HepG2 (cell line): ENCODE results near the gene PM20D1. TPM values are rescaled to one million over a fixed set of nuclear protein-coding genes. Genes with fewer than 3 reads are reported as not detected.

Experiments
- ATAC-seq: fragments of 200-7000 bp; cut with Tn5 transposase; 3 replicates; pipeline ENCODE4 v1.9.1; 2020; ENCODE audit warnings: mild to moderate bottlenecking, moderate library complexity
- BruUV-seq: library from RNA; stranded (reverse); fragments of 400-500 nt; replicated peaks from 2 replicates; lab custom pipeline; 2021; lab: Mats Ljungman, UMichigan
- CTCF ChIA-PET: fragments of 300-600 bp; formaldehyde crosslinking; extraction: SDS; loops from one replicate; lab custom pipeline; 2021; ENCODE audit warnings: low total read pairs, inconsistent platforms, low intra/inter-chr PET ratio; lab: Yijun Ruan, JAX
- POLR2A ChIA-PET: fragments of 350-600 bp; sonication (Branson Sonifier 250); formaldehyde crosslinking; loops from one replicate; lab custom pipeline; 2020; ENCODE audit warnings: antibody characterized with exemption, inconsistent platforms; lab: Yijun Ruan, JAX
- DNase-seq: peaks from one replicate; pipeline ENCODE4 v3.0.0-alpha.2; 2015; ENCODE audit warnings: low spot score
- FAIRE-seq: peaks from 3 replicates; lab custom pipeline; 2011; peaks lifted over from hg19 to GRCh38; lab: Jason Lieb, UNC
- H2AFZ ChIP-seq: one replicate; pipeline ENCODE4 v1.6.1; 2011; ENCODE audit warnings: low read length, inconsistent platforms
- H3K27ac ChIP-seq: fragments of 300-600 bp; 3 replicates; pipeline ENCODE4 v1.8.0; 2011; ENCODE audit warnings: mixed run types, mild to moderate bottlenecking, mixed read lengths, low read length, inconsistent platforms; ENCODE audit not compliant: insufficient read depth; ENCODE audit errors: extremely low read length
- H3K27me3 ChIP-seq, 2 experiments: fragments of 200-600 bp in 1 of 2; 2 replicates in 1 of 2; 3 replicates in 1 of 2; pipeline versions ENCODE4 v1.6.0 to v1.8.0; 2011; ENCODE audit warnings: low read length in 2 of 2, mild to moderate bottlenecking in 2 of 2, moderate library complexity in 2 of 2, inconsistent platforms in 1 of 2; ENCODE audit not compliant: insufficient read depth in 2 of 2, control insufficient read depth in 1 of 2
- H3K36me3 ChIP-seq, 2 experiments: fragments of 200-600 bp in 1 of 2; replicated peaks in 1 of 2; 2 replicates in 1 of 2; 3 replicates in 1 of 2; pipeline versions ENCODE4 v1.5.1 to v1.8.0; 2011; ENCODE audit warnings: low read length in 2 of 2, inconsistent platforms in 1 of 2; ENCODE audit not compliant: insufficient read depth in 2 of 2, control insufficient read depth in 1 of 2
- H3K4me1 ChIP-seq: 2 replicates; pipeline ENCODE4 v1.5.1; 2012; ENCODE audit warnings: low read length, inconsistent platforms; ENCODE audit not compliant: insufficient read depth
- H3K4me2 ChIP-seq: 2 replicates; pipeline ENCODE4 v1.6.0; 2011; ENCODE audit warnings: low read depth, low read length, inconsistent platforms
- H3K4me3 ChIP-seq, 3 experiments: fragments of 200-600 bp in 1 of 3; sonication (generic), shearing (Covaris generic) in 1 of 3; replicated peaks in 1 of 3; 2 replicates each; pipeline ENCODE4 v1.5.1; 2011 to 2016; ENCODE audit warnings: low read length in 3 of 3, inconsistent platforms in 2 of 3, low read depth in 2 of 3, mild to moderate bottlenecking in 2 of 3, control low read depth in 1 of 3, mixed read lengths in 1 of 3; ENCODE audit not compliant: insufficient read depth in 1 of 3
- H3K79me2 ChIP-seq: one replicate; pipeline ENCODE4 v1.6.1; 2011; ENCODE audit warnings: low read length, inconsistent platforms; ENCODE audit not compliant: insufficient read depth
- H3K9ac ChIP-seq: 2 replicates; pipeline ENCODE4 v1.6.0; 2011; ENCODE audit warnings: mild to moderate bottlenecking, low read depth, low read length, inconsistent platforms; ENCODE audit not compliant: insufficient read depth
- H3K9me3 ChIP-seq: 2 replicates; pipeline ENCODE4 v1.5.1; 2012; ENCODE audit warnings: mild to moderate bottlenecking, low read length
- H4K20me1 ChIP-seq: 2 replicates; pipeline ENCODE4 v1.6.0; 2011; ENCODE audit warnings: inconsistent platforms, mild to moderate bottlenecking, low read length, moderate library complexity; ENCODE audit not compliant: insufficient read depth
- ARID2 ChIP-seq: sonication (generic); formaldehyde crosslinking; IDR thresholded peaks from 2 replicates; pipeline ENCODE4 v1.8.1; 2022; ENCODE audit warnings: mild to moderate bottlenecking, missing genetic modification reagents, borderline replicate concordance
- HINFP ChIP-seq: sonication (generic); formaldehyde crosslinking; IDR thresholded peaks from 2 replicates; pipeline ENCODE4 v1.4.0; 2020; ENCODE audit warnings: low read depth, mild to moderate bottlenecking, missing genetic modification reagents
- ISX ChIP-seq: sonication (generic); formaldehyde crosslinking; conservative IDR thresholded peaks from 2 replicates; pipeline ENCODE4 v1.5.0; 2020; ENCODE audit warnings: missing genetic modification reagents
- KLF6 ChIP-seq: IDR thresholded peaks from 2 replicates; pipeline ENCODE4 v1.8.0; 2016; ENCODE audit warnings: missing biosample characterization, missing genetic modification reagents
- NCOA2 ChIP-seq: sonication (generic); formaldehyde crosslinking; IDR thresholded peaks from 2 replicates; pipeline ENCODE4 v1.8.0; 2022; ENCODE audit warnings: inconsistent platforms
- NRL ChIP-seq: sonication (generic); formaldehyde crosslinking; IDR thresholded peaks from 2 replicates; pipeline ENCODE4 v1.5.0; 2020; ENCODE audit warnings: missing genetic modification reagents, mild to moderate bottlenecking, moderate library complexity, borderline replicate concordance
- REL ChIP-seq: sonication (generic); formaldehyde crosslinking; conservative IDR thresholded peaks from 2 replicates; pipeline ENCODE4 v1.8.0; 2022; ENCODE audit warnings: mild to moderate bottlenecking, missing genetic modification reagents, moderate library complexity
- RELA ChIP-seq: sonication (generic); formaldehyde crosslinking; IDR thresholded peaks from 2 replicates; pipeline ENCODE4 v1.4.0; 2020; ENCODE audit warnings: missing genetic modification reagents
- RORA ChIP-seq: sonication (generic); formaldehyde crosslinking; IDR thresholded peaks from 2 replicates; pipeline ENCODE4 v1.5.0; 2020; ENCODE audit warnings: mild to moderate bottlenecking, missing genetic modification reagents, moderate library complexity
- SNAPC2 ChIP-seq: sonication (generic); formaldehyde crosslinking; IDR thresholded peaks from 2 replicates; pipeline ENCODE4 v1.8.1; 2022; ENCODE audit warnings: mild to moderate bottlenecking, missing genetic modification reagents
- TBX3 ChIP-seq: fragments of 450-650 bp; IDR thresholded peaks from 2 replicates; pipeline ENCODE4 v1.6.1; 2017; ENCODE audit warnings: antibody characterized with exemption, mild to moderate bottlenecking, inconsistent platforms, borderline replicate concordance
- ZNF230 ChIP-seq: sonication (generic); formaldehyde crosslinking; IDR thresholded peaks from 2 replicates; pipeline ENCODE4 v1.4.0; 2020; ENCODE audit warnings: mild to moderate bottlenecking, missing genetic modification reagents
- ZNF451 ChIP-seq: sonication (generic); formaldehyde crosslinking; IDR thresholded peaks from 2 replicates; pipeline ENCODE4 v1.5.0; 2020; ENCODE audit warnings: mild to moderate bottlenecking, missing genetic modification reagents
- ZNF460 ChIP-seq: sonication (generic); formaldehyde crosslinking; IDR thresholded peaks from 2 replicates; pipeline ENCODE4 v1.5.1; 2020; ENCODE audit warnings: missing genetic modification reagents, mild to moderate bottlenecking, borderline replicate concordance
- ZNF615 ChIP-seq: sonication (generic); formaldehyde crosslinking; IDR thresholded peaks from 2 replicates; pipeline ENCODE4 v1.5.0; 2020; ENCODE audit warnings: mild to moderate bottlenecking, missing genetic modification reagents, borderline replicate concordance
- ZNF619 ChIP-seq: sonication (generic); formaldehyde crosslinking; IDR thresholded peaks from 2 replicates; pipeline ENCODE4 v1.4.0; 2020; ENCODE audit warnings: mild to moderate bottlenecking, missing genetic modification reagents
- ZNF740 ChIP-seq: sonication (generic); formaldehyde crosslinking; IDR thresholded peaks from 2 replicates; pipeline ENCODE4 v1.4.0; 2020; ENCODE audit warnings: missing genetic modification reagents
- WGBS: methylation state at CpG from one replicate; pipeline ENCODE4 v1.1.6; 2017; ENCODE audit warnings: low lambda C conversion rate; 5-methylcytosine and 5-hydroxymethylcytosine counted together
- in situ Hi-C: cut with HindIII; loops from 2 replicates; pipeline ENCODE4 v1.10.0; 2017; ENCODE audit warnings: low pct_unique_long_range_greater_than_20kb; ENCODE audit not compliant: extremely low pct_ligation_motif_present
- intact Hi-C: fragments of 100-400 bp; cut with micrococcal nuclease; formaldehyde crosslinking; loops from one replicate; pipeline ENCODE4 v1.10.0; 2022; ENCODE audit not compliant: unreplicated experiment
- polyA plus RNA-seq, 8 experiments: library from polyadenylated mRNA; depleted of rRNA in 3 of 8; stranded (reverse) in 7 of 8; unstranded in 1 of 8; fragments of >200 nt; fragmentation: Illumina TruSeq in 4 of 8; extraction: Trizol in 4 of 8; gene quantifications; 2 replicates each; pipeline versions ENCODE4 v1.2.1 to v1.2.3, GENCODE V29; 2011 to 2016; ENCODE audit warnings: low read depth in 4 of 8, missing spikeins in 1 of 8, mixed read lengths in 1 of 8; ENCODE audit not compliant: insufficient read depth in 1 of 8
- total RNA-seq, 5 experiments: library from RNA; depleted of rRNA; stranded (reverse); fragments of >200 nt; fragmentation: Illumina TruSeq; extraction: Trizol; gene quantifications; 2 replicates each; pipeline ENCODE4 v1.2.3, GENCODE V29; 2016; ENCODE audit warnings: low read depth in 1 of 5
- TF ChIP-seq, protein P1 (sequence below): sonication (generic); formaldehyde crosslinking; IDR thresholded peaks from 2 replicates; pipeline ENCODE4 v1.5.0; 2020; ENCODE audit warnings: mild to moderate bottlenecking, low read depth, missing genetic modification reagents, borderline replicate concordance

PM20D1 gene
- total and polyA plus RNA-seq, 2 of the 13 experiments (the other 11 are each of a cell fraction or from before 2014, with no cell fraction given) = not detected

GRCh38 chr1:205827623-205828022 lies 22.3 kb downstream of the PM20D1 start:
- no peaks in the 10 kb centered on the region for H3K36me3 ChIP-seq
- no peak overlapping the region for H3K27ac ChIP-seq
- no peak overlapping the region for H3K4me2 ChIP-seq
- FAIRE-seq = no peak
- no peak overlapping the region for H3K9ac ChIP-seq
- no peak overlapping the region for H3K4me3 ChIP-seq
- 0% methylated on average over 1 of the region's 1 CpG for WGBS
- in situ Hi-C loops (no loop called here), intact Hi-C loops (no loop called here)
- peaks cover 0 to 31% of the 10 kb centered on the region in 2 experiments; a peak in 2 of 5 replicates for H3K27me3 ChIP-seq
- no peaks in the 10 kb centered on the region for H4K20me1 ChIP-seq
- CTCF ChIA-PET = no interaction called here
- H2AFZ ChIP-seq = no peak overlapping the region
- POLR2A ChIA-PET = no interaction called here
- H3K4me1 ChIP-seq = no peaks in the 10 kb centered on the region
- DNase-seq = no peak
- no peaks in the 10 kb centered on the region for H3K9me3 ChIP-seq
- no TSS peak for BruUV-seq
- H3K79me2 ChIP-seq = no peaks in the 10 kb centered on the region
- ATAC-seq = peak; percentile 77
- TF ChIP-seq ARID2 = no peak
- no peak for TF ChIP-seq RORA (CRISPR knock-in tag)
- TF ChIP-seq NCOA2 = no peak
- no peak for TF ChIP-seq ISX (CRISPR knock-in tag)
- no peak for TF ChIP-seq ZNF740
- no peak for TF ChIP-seq REL (CRISPR knock-in tag)
- no peak for TF ChIP-seq HINFP (CRISPR knock-in tag)
- no peak for TF ChIP-seq KLF6 (CRISPR knock-in tag)
- no peak for TF ChIP-seq NRL
- TF ChIP-seq, protein P1, sequence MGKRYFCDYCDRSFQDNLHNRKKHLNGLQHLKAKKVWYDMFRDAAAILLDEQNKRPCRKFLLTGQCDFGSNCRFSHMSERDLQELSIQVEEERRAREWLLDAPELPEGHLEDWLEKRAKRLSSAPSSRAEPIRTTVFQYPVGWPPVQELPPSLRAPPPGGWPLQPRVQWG (CRISPR knock-in tag) = no peak
- TF ChIP-seq TBX3 = no peak
- TF ChIP-seq ZNF460 (CRISPR knock-in tag) = no peak
- no peak for TF ChIP-seq ZNF619 (CRISPR knock-in tag)
- TF ChIP-seq ZNF615 (CRISPR knock-in tag) = no peak
- no peak for TF ChIP-seq RELA
- TF ChIP-seq SNAPC2 = no peak
- no peak for TF ChIP-seq ZNF230
- no peak for TF ChIP-seq ZNF451
- TF ChIP-seq, all 625 proteins: peak for 0
